HG02973 (cell line): ENCODE data around the gene GPX2.

Source experiments
- ATAC-seq: cut with Tn5 transposase; IDR thresholded peaks from one replicate; pipeline ENCODE4 v1.9.1; 2021; ENCODE audit warnings: moderate library complexity; ENCODE audit not compliant: unreplicated experiment

The GPX2 gene

GRCh38 chr14:64960762-64961276 lies 18.3 kb upstream of the GPX2 start:
- no peak for ATAC-seq

GRCh38 chr14:64958743-64959142 lies 16.2 kb upstream of the GPX2 start:
- ATAC-seq: no peak

- no peak for ATAC-seq
Observed at GRCh38 chr14:64958201-64958600, 15.7 kb upstream of the GPX2 start.

GRCh38 chr14:64956697-64957406 lies 14.3 kb upstream of the GPX2 start:
- ATAC-seq: no peak

GRCh38 chr14:64955297-64955696 lies 12.8 kb upstream of the GPX2 start:
- ATAC-seq: no peak

GRCh38 chr14:64954491-64955240 lies 12.1 kb upstream of the GPX2 start:
- no peak for ATAC-seq

GRCh38 chr14:64953661-64954060 lies 11.1 kb upstream of the GPX2 start:
- ATAC-seq: no peak

GRCh38 chr14:64953310-64953654 lies 10.7 kb upstream of the GPX2 start:
- no peak for ATAC-seq

- ATAC-seq: no peak
Observed at GRCh38 chr14:64952598-64953309, 10.2 kb upstream of the GPX2 start.

- no peak for ATAC-seq
Observed at GRCh38 chr14:64951724-64952123, 9.2 kb upstream of the GPX2 start.

- ATAC-seq: no peak
Observed at GRCh38 chr14:64951291-64951690, 8.7 kb upstream of the GPX2 start.

- ATAC-seq: no peak
Observed at GRCh38 chr14:64950889-64951288, 8.3 kb upstream of the GPX2 start.

GRCh38 chr14:64948612-64949210 lies 6.2 kb upstream of the GPX2 start:
- ATAC-seq: no peak

- no peak for ATAC-seq
Observed at GRCh38 chr14:64947710-64948611, 5.4 kb upstream of the GPX2 start.

GRCh38 chr14:64946310-64947045 lies 3.9 kb upstream of the GPX2 start:
- ATAC-seq: no peak

GRCh38 chr14:64945431-64946178 lies 3.1 kb upstream of the GPX2 start:
- ATAC-seq: no peak

GRCh38 chr14:64944861-64945260 lies 2.3 kb upstream of the GPX2 start:
- no peak for ATAC-seq

GRCh38 chr14:64944041-64944440 lies 1.5 kb upstream of the GPX2 start:
- no peak for ATAC-seq

GRCh38 chr14:64943556-64943955 lies 1.0 kb upstream of the GPX2 start:
- no peak for ATAC-seq
